Lung (tissue), 16 donors: ENCODE measurements around the gene EMILIN3. TPM values are rescaled to one million over a fixed set of nuclear protein-coding genes. Genes with fewer than 3 reads are reported as not detected.

ENCODE experiments used
- ATAC-seq: fragments of 200-7000 bp; cut with Tn5 transposase; one replicate; pipeline ENCODE4 v1.9.1; 2020; ENCODE audit warnings: moderate number of reproducible peaks; ENCODE audit not compliant: insufficient read depth, low FRiP score
- DNase-seq, 3 donors: peaks; one replicate each; pipeline ENCODE4 v3.0.0-alpha.2; 2013 to 2017
- H3K27ac ChIP-seq, 2 donors: one replicate each; pipeline ENCODE4 v1.5.1; 2013; ENCODE audit warnings: mild to moderate bottlenecking in 2 of 2, moderate library complexity in 2 of 2, control low read depth in 1 of 2, inconsistent platforms in 1 of 2, low read depth in 1 of 2, low read length in 1 of 2
- H3K27me3 ChIP-seq, 3 donors: one replicate each; pipeline ENCODE4 v1.5.1; 2013; ENCODE audit warnings: low read length in 2 of 3; ENCODE audit not compliant: control insufficient read depth in 3 of 3, insufficient read depth in 3 of 3
- H3K36me3 ChIP-seq, 4 donors: one replicate each; pipeline ENCODE4 v1.5.1; 2013; ENCODE audit warnings: low read length in 4 of 4, mild to moderate bottlenecking in 1 of 4, moderate library complexity in 1 of 4; ENCODE audit not compliant: control insufficient read depth in 4 of 4, insufficient read depth in 4 of 4
- H3K4me1 ChIP-seq, 5 donors: one replicate each; pipeline ENCODE4 v1.5.1; 2013; ENCODE audit warnings: low read length in 5 of 5, mild to moderate bottlenecking in 2 of 5, moderate library complexity in 1 of 5; ENCODE audit not compliant: control insufficient read depth in 5 of 5, insufficient read depth in 5 of 5
- H3K4me3 ChIP-seq: one replicate; pipeline ENCODE4 v1.5.1; 2013; ENCODE audit warnings: mild to moderate bottlenecking, control low read depth, moderate library complexity
- H3K9ac ChIP-seq, 2 donors: one replicate each; pipeline ENCODE4 v1.5.1; 2013; ENCODE audit warnings: low read length in 2 of 2, control low read depth in 1 of 2; ENCODE audit not compliant: insufficient read depth in 1 of 2
- H3K9me3 ChIP-seq, 4 donors: one replicate each; pipeline ENCODE4 v1.5.1; 2013; ENCODE audit warnings: low read length in 3 of 4, mild to moderate bottlenecking in 1 of 4, moderate library complexity in 1 of 4; ENCODE audit not compliant: control insufficient read depth in 4 of 4, insufficient read depth in 3 of 4
- CTCF ChIP-seq: IDR thresholded peaks from 2 replicates; pipeline ENCODE4 v1.5.1; 2012; ENCODE audit warnings: mild to moderate bottlenecking; ENCODE audit errors: control extremely low read depth, extremely low read depth
- WGBS, 2 donors: extraction: QIAGEN DNeasy Blood & Tissue Kit; methylation state at CpG; one replicate each; pipeline ENCODE4 v1.1.7; 2013; 5-methylcytosine and 5-hydroxymethylcytosine counted together
- long read RNA-seq, 5 donors: transcript quantifications; one replicate each; lab custom pipeline, GENCODE V29; 2026
- polyA plus RNA-seq, 2 donors: library from polyadenylated mRNA; stranded (reverse); fragments of 200-250 nt; gene quantifications; one replicate each; pipeline ENCODE4 v1.2.1, GENCODE V29; 2013
- total RNA-seq, 2 donors: library from RNA; depleted of rRNA in 1 of 2; stranded (reverse); fragments of >200 nt in 1 of 2; gene quantifications; one replicate each; pipeline ENCODE4 v1.2.1, GENCODE V29; 2014 to 2021
- donor health status: control.
- donor health status: control.
- donor health status: Bipolar disorder and iron deficiency.
- donor health status: healthy.
- donor health status: DM: yes; HTN: yes; CAD: no.

Gene EMILIN3
- total RNA-seq (1 to 10 TPM in 1 of 2 donors, under 1 TPM in 1; 0.06 to 1.7 TPM), polyA plus RNA-seq (under 1 TPM; 0.12 to 0.46 TPM)
- long read RNA-seq, donor 1 = 0 reads
- long read RNA-seq, donor 2 = 0 reads
- long read RNA-seq, donor 3 = 0 reads
- long read RNA-seq, donor 4 = 0 reads
- long read RNA-seq, donor 5 = 0 reads

- ATAC-seq (no peak), DNase-seq (peak; percentile 45 to 64 (median 56))
- peaks cover 0 to 13% (median 1%) of the 10 kb centered on the region in 4 donors for H3K9me3 ChIP-seq
- no peak within 1 kb of the TSS for H3K4me3 ChIP-seq
- no peak within 1 kb of the TSS for H3K27ac ChIP-seq
- peaks cover 0 to 10% (median 0%) of the 10 kb centered on the region in 5 donors for H3K4me1 ChIP-seq
- H3K36me3 ChIP-seq = no peaks in the 10 kb centered on the region
- H3K27me3 ChIP-seq = peaks cover 8 to 27% (median 13%) of the 10 kb centered on the region in 3 donors
- no peak within 1 kb of the TSS for H3K9ac ChIP-seq
- no peak for TF ChIP-seq CTCF
- 6 to 7% methylated on average over 56 to 93 of the region's 93 CpGs for WGBS, 2 donors
Observed at GRCh38 chr20:41366546-41367392, at the start of gene EMILIN3. EMILIN3 (minus strand) TSS chr20:41366818; CDS start chr20:41366634, 184 bp downstream.

GRCh38 chr20:41415191-41415590, 48.6 kb upstream of the EMILIN3 start:
- ATAC-seq = no peak
- Histone ChIP-seq H3K9ac (no peak overlapping the region), H3K9me3 (no peaks in the 10 kb centered on the region), H3K27ac (no peak overlapping the region), H3K4me1 (no peaks in the 10 kb centered on the region), H3K4me3 (no peak overlapping the region), H3K36me3 (peaks cover 15 to 69% (median 47%) of the 10 kb centered on the region in 4 donors), H3K27me3 (no peaks in the 10 kb centered on the region)
- TF ChIP-seq CTCF = no peak
- 95 to 97% methylated on average over 8 of the region's 8 CpGs for WGBS, 2 donors
- no peak for DNase-seq

- Histone ChIP-seq H3K9ac (no peak overlapping the region), H3K27ac (no peak overlapping the region), H3K27me3 (no peaks in the 10 kb centered on the region), H3K4me1 (no peaks in the 10 kb centered on the region), H3K4me3 (no peak overlapping the region), H3K9me3 (no peaks in the 10 kb centered on the region), H3K36me3 (peaks cover 23 to 74% (median 48%) of the 10 kb centered on the region in 4 donors)
- ATAC-seq (no peak), DNase-seq (no peak)
- no peak for TF ChIP-seq CTCF
- 91 to 92% methylated on average over 5 of the region's 5 CpGs for WGBS, 2 donors
Observed at GRCh38 chr20:41413169-41413568, 46.6 kb upstream of the EMILIN3 start.
